GM23338 (cell line): ENCODE data around the gene TGFB3. TPM values are rescaled to one million over a fixed set of nuclear protein-coding genes. Genes with fewer than 3 reads are reported as not detected.

Experiments
- ATAC-seq: fragments of 200-7000 bp; cut with Tn5 transposase; 3 replicates; pipeline ENCODE4 v1.9.1; 2020
- DNase-seq: peaks from one replicate; pipeline ENCODE4 v3.0.0-alpha.2; 2015; ENCODE audit warnings: low spot score
- H2AFZ ChIP-seq: fragments of 200-600 bp; sonication (generic); 2 replicates; pipeline ENCODE4 v1.8.0; 2016; ENCODE audit warnings: antibody characterized with exemption, mild to moderate bottlenecking, moderate library complexity
- H3F3A ChIP-seq: fragments of 200-600 bp; sonication (generic); replicated peaks from 2 replicates; pipeline ENCODE4 v1.8.0; 2017; ENCODE audit warnings: antibody characterized with exemption, mixed run types, low read depth
- H3K27ac ChIP-seq: fragments of 200-600 bp; sonication (generic); 2 replicates; pipeline ENCODE4 v1.6.1; 2016; ENCODE audit warnings: low read depth
- H3K27me3 ChIP-seq: fragments of 200-600 bp; sonication (generic); 2 replicates; pipeline ENCODE4 v1.8.0; 2016; ENCODE audit warnings: mild to moderate bottlenecking, mixed run types, moderate library complexity; ENCODE audit not compliant: insufficient read depth
- H3K36me3 ChIP-seq: fragments of 200-600 bp; sonication (generic); 2 replicates; pipeline ENCODE4 v1.8.0; 2016; ENCODE audit warnings: mild to moderate bottlenecking; ENCODE audit not compliant: insufficient read depth
- H3K4me1 ChIP-seq: fragments of 200-600 bp; sonication (generic); 2 replicates; pipeline ENCODE4 v1.8.0; 2016; ENCODE audit warnings: mild to moderate bottlenecking, moderate library complexity; ENCODE audit not compliant: insufficient read depth
- H3K4me2 ChIP-seq: fragments of 200-600 bp; sonication (generic); 2 replicates; pipeline ENCODE4 v1.7.1; 2017; ENCODE audit warnings: mixed run types
- H3K4me3 ChIP-seq: fragments of 200-600 bp; sonication (generic); 2 replicates; pipeline ENCODE4 v1.6.1; 2016; ENCODE audit warnings: mixed run types
- H3K79me2 ChIP-seq: fragments of 200-600 bp; sonication (generic); replicated peaks from 2 replicates; pipeline ENCODE4 v1.8.0; 2017; ENCODE audit warnings: mild to moderate bottlenecking; ENCODE audit not compliant: insufficient read depth
- H3K9me2 ChIP-seq: fragments of 200-600 bp; sonication (generic); 2 replicates; pipeline ENCODE4 v1.8.0; 2017; ENCODE audit not compliant: insufficient read depth
- H4K20me1 ChIP-seq: fragments of 200-600 bp; sonication (generic); replicated peaks from 2 replicates; pipeline ENCODE4 v1.8.0; 2017; ENCODE audit warnings: mild to moderate bottlenecking; ENCODE audit not compliant: insufficient read depth
- H3K27ac Mint-ChIP-seq: 2 replicates; pipeline ENCODE4 v1.8.0; 2020; ENCODE audit warnings: inconsistent platforms, mild to moderate bottlenecking, moderate library complexity, mixed read lengths
- H3K27me3 Mint-ChIP-seq: 3 replicates; pipeline ENCODE4 v1.8.0; 2022; ENCODE audit warnings: low read depth, mild to moderate bottlenecking, moderate library complexity, mixed read lengths, inconsistent platforms; ENCODE audit not compliant: insufficient read depth, poor library complexity
- H3K36me3 Mint-ChIP-seq: 3 replicates; pipeline ENCODE4 v1.8.0; 2021; ENCODE audit warnings: low read depth, mild to moderate bottlenecking, inconsistent platforms, moderate library complexity, mixed read lengths
- H3K4me1 Mint-ChIP-seq: 3 replicates; pipeline ENCODE4 v1.8.0; 2020; ENCODE audit warnings: mild to moderate bottlenecking, inconsistent platforms, mixed read lengths
- H3K4me3 Mint-ChIP-seq: 3 replicates; pipeline ENCODE4 v1.8.0; 2021; ENCODE audit warnings: moderate library complexity, mild to moderate bottlenecking, inconsistent platforms, mixed read lengths
- H3K9me3 Mint-ChIP-seq: 3 replicates; pipeline ENCODE4 v1.8.0; 2020; ENCODE audit warnings: moderate library complexity, mild to moderate bottlenecking, inconsistent platforms, mixed read lengths
- CTCF ChIP-seq, 2 experiments: fragments of 200-600 bp in 1 of 2; sonication (generic) in 1 of 2; conservative IDR thresholded peaks; 2 replicates each; pipeline versions ENCODE4 v1.5.1 to v1.6.1; 2016 to 2017; ENCODE audit warnings: antibody characterized with exemption in 2 of 2, low read depth in 2 of 2, mild to moderate bottlenecking in 2 of 2, moderate library complexity in 1 of 2
- ETS1 ChIP-seq: IDR thresholded peaks from 2 replicates; pipeline ENCODE4 v1.6.1; 2016; ENCODE audit warnings: antibody characterized with exemption
- EZH2phosphoT487 ChIP-seq: fragments of 200-600 bp; sonication (generic); IDR thresholded peaks from one replicate; pipeline ENCODE4 v1.8.1; 2018; ENCODE audit warnings: antibody characterized with exemption; ENCODE audit not compliant: unreplicated experiment
- NANOG ChIP-seq: IDR thresholded peaks from 2 replicates; pipeline ENCODE4 v1.6.1; 2016; ENCODE audit warnings: antibody characterized with exemption, borderline replicate concordance
- ZNF462 ChIP-seq: fragments of 250-450 bp; sonication (Bioruptor Pico); IDR thresholded peaks from 2 replicates; pipeline ENCODE4 v1.5.0; 2020; ENCODE audit warnings: mild to moderate bottlenecking, moderate library complexity
- polyA plus RNA-seq: library from polyadenylated mRNA; unstranded; fragments of >200 nt; fragmentation: Nextera tagmentation; extraction: Ambion mirVana; gene quantifications from 2 replicates; pipeline ENCODE4 v1.2.1, GENCODE V29; 2016
- total RNA-seq: library from RNA; depleted of rRNA; stranded (reverse); fragments of >200 nt; shearing (Covaris generic); gene quantifications from 2 replicates; pipeline ENCODE4 v1.2.3, GENCODE V29; 2014

The TGFB3 gene
- total and polyA plus RNA-seq, 2 experiments from 2014 or later: 0.17 to 0.87 TPM

GRCh38 chr14:76002383-76002782 is 20.6 kb upstream of the TGFB3 start:
- Mint-ChIP-seq H3K36me3 (peaks cover 53% of the 10 kb centered on the region), H3K9me3 (peaks cover 19% of the 10 kb centered on the region), H3K4me1 (no peaks in the 10 kb centered on the region), H3K27me3 (peaks cover 2% of the 10 kb centered on the region), H3K4me3 (no peak overlapping the region), H3K27ac (no peak overlapping the region)
- Histone ChIP-seq H3K27me3 (no peaks in the 10 kb centered on the region), H3K79me2 (no peaks in the 10 kb centered on the region), H3K4me2 (no peak overlapping the region), H3K27ac (no peak overlapping the region), H3K4me1 (no peaks in the 10 kb centered on the region), H3K4me3 (no peak overlapping the region), H2AFZ (no peak overlapping the region), H3K9me2 (no peaks in the 10 kb centered on the region), H3K36me3 (peaks cover 18% of the 10 kb centered on the region), H3F3A (no peaks in the 10 kb centered on the region), H4K20me1 (peaks cover 2% of the 10 kb centered on the region; the same call in 1 of the 2 replicates)
- DNase-seq: no peak
- TF ChIP-seq EZH2phosphoT487 (no peak), NANOG (no peak), CTCF (conservative IDR thresholded peaks at IDR 0.05; ENCODE audit: low read depth in 2 of 2) (no peak), ZNF462 (CRISPR knock-in tag) (no peak), ETS1 (no peak)
- no peak for ATAC-seq
